Transverse colon (tissue), 4 donors: Measurements from ENCODE around the gene SPINK6.

Source experiments
- EP300 ChIP-seq: sonication (generic); formaldehyde crosslinking; IDR thresholded peaks from one replicate; pipeline ENCODE4 v1.6.1; 2017; ENCODE audit warnings: antibody characterized with exemption, low read depth
- POLR2A ChIP-seq: fragments of 450-650 bp; IDR thresholded peaks from one replicate; pipeline ENCODE4 v1.6.1; 2016; ENCODE audit warnings: antibody characterized with exemption, mild to moderate bottlenecking, moderate library complexity
- POLR2AphosphoS5 ChIP-seq, 3 donors: sonication (generic); formaldehyde crosslinking; IDR thresholded peaks; one replicate each; pipeline ENCODE4 v1.6.1; 2016; ENCODE audit warnings: antibody characterized with exemption in 3 of 3
- TF ChIP-seq, protein P1 (sequence below), 5 experiments: fragments of 200-600 bp in 3 of 5; fragments of 450-650 bp in 2 of 5; sonication (generic) in 3 of 5; IDR thresholded peaks; 1 replicate in 2 of 5; 2 replicates in 3 of 5; pipeline ENCODE4 v1.5.1; 2016 to 2017; ENCODE audit warnings: antibody characterized with exemption in 5 of 5, inconsistent platforms in 3 of 5, mild to moderate bottlenecking in 2 of 5, moderate library complexity in 1 of 5

DNA sequence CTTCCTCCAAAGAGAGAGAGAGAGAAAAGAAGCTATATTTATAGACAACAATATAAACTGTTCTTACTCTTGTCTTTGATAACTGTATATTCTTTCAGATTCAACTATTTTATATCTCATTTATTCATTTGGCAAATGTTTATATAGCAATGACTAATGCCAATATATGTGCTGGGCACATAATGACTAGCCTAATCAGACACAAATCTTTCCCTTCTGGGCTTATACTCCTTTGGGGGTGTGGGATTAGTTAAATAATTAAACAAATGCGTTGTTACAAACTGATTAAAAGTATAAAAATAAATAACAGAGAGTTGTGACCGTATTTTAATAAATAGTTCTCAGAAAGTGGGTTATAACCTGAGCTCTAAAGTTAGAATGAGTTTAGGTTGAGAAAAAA lies 30.5 kb upstream of the SPINK6 start:
- TF ChIP-seq POLR2A (no peak), POLR2AphosphoS5 (IDR thresholded peaks at IDR 0.05) (no peak), EP300 (no peak)
- TF ChIP-seq, protein P1, sequence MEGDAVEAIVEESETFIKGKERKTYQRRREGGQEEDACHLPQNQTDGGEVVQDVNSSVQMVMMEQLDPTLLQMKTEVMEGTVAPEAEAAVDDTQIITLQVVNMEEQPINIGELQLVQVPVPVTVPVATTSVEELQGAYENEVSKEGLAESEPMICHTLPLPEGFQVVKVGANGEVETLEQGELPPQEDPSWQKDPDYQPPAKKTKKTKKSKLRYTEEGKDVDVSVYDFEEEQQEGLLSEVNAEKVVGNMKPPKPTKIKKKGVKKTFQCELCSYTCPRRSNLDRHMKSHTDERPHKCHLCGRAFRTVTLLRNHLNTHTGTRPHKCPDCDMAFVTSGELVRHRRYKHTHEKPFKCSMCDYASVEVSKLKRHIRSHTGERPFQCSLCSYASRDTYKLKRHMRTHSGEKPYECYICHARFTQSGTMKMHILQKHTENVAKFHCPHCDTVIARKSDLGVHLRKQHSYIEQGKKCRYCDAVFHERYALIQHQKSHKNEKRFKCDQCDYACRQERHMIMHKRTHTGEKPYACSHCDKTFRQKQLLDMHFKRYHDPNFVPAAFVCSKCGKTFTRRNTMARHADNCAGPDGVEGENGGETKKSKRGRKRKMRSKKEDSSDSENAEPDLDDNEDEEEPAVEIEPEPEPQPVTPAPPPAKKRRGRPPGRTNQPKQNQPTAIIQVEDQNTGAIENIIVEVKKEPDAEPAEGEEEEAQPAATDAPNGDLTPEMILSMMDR (IDR thresholded peaks at IDR 0.05): no peak
